Measurements from ENCODE around the gene DEFB110. TPM values are rescaled to one million over a fixed set of nuclear protein-coding genes. Genes with fewer than 3 reads are reported as not detected.

Gene DEFB110
- total RNA-seq (2022; extraction: Qiagen RNA extraction), result not detected in 5 replicates

DNA sequence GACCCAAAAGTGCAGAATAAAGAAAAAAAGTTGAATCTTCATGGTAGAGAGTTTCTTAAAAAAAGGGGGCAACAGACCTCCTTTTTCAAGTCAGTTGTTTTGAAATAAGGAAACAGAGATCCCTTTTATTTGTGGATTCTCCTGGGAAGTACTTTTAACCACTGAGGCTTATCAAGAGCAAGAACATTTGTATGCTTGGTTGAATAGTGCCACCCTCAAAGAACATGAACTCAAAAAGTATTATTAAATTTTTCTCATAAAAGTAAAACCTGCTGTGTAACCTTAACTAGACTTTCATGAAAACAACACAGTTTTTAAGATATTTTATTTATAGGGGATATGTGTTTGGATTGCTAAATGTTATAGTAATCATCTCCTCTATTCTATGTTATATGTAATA, at the start of gene DEFB110:
Gene DEFB110, minus strand, starts transcription at position 101 of the 400 bp plus-strand sequence. Its CDS starts 59 bp downstream, at position 42.

DNA sequence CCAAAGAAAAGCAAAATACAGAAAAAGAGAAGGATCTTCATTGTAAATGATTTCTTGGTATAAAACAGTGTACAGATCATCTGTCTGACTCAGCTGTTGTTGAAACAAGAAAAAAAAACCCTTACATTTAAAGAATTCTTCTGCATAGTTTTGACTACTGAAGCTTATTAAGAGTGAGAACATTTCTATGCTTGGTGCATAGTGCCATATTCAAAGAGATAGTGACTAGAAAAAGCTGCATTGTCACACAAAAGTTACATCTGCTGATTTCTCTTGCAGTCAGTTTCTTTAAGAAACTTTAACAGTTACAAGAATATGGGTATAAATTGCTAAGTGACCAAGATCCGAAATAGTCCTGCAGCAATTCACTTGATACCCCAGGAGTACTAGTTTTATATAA, 28.0 kb upstream of the DEFB110 start, which contains the start of gene DEFB112:
Gene DEFB112, minus strand, starts transcription at position 101 of the 400 bp plus-strand sequence. Its CDS starts 60 bp downstream, at position 41.

DNA sequence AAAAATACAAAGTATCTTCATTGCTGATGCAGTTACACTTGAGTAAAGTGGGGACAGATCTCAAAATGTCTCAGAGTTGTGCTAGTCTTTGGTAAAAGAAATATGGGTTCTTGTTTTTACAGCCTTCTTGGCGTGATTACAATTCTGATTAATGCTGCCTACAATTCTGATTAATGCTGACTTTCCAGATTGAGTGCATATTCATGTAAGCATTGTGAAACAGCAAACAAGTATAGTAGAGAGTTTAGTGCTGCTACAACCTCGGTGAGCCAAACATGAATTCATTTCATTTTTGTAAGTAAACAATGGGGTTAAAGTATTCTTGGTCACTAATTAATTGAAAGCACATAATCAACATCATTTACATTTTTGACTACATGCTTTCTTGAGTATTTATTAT, 52.2 kb downstream of the DEFB110 start, which contains the start of gene DEFB113:
Gene DEFB113, minus strand, starts transcription at position 21 of the 400 bp plus-strand sequence. Its CDS starts 0 bp downstream, at position 21.

Other genes starting within 250 kb of the DEFB110 start
- gene PGK2, start 234.7 kb downstream of the DEFB110 start, total RNA-seq (2022; extraction: Qiagen RNA extraction), result not detected in 5 replicates
- gene CRISP1, start 155.5 kb downstream of the DEFB110 start, total RNA-seq (2022; extraction: Qiagen RNA extraction), result not detected in 5 replicates
- gene DEFB114, start 57.8 kb downstream of the DEFB110 start, total RNA-seq (2022; extraction: Qiagen RNA extraction), result not detected in 5 replicates
- not detected in 5 replicates for gene DEFB113, start 52.4 kb downstream of the DEFB110 start, total RNA-seq (2022; extraction: Qiagen RNA extraction)
- gene DEFB112, start 27.9 kb upstream of the DEFB110 start, total RNA-seq (2022; extraction: Qiagen RNA extraction), result not detected in 5 replicates